Islet precursor cell (in vitro differentiated cells): ENCODE measurements around the gene ELMO1.

ENCODE experiments used
- DNase-seq: peaks from one replicate; pipeline ENCODE4 v3.0.0-alpha.2; 2018

ELMO1 gene

GRCh38 chr7:36961693-36962092, 487.0 kb downstream of the ELMO1 start:
- DNase-seq = no peak

- DNase-seq = no peak
Observed at GRCh38 chr7:36961097-36961496, 487.6 kb downstream of the ELMO1 start.

- no peak for DNase-seq
Observed at GRCh38 chr7:36960105-36960504, 488.6 kb downstream of the ELMO1 start.

- no peak for DNase-seq
Observed at GRCh38 chr7:36958111-36958733, 490.4 kb downstream of the ELMO1 start.

GRCh38 chr7:36957620-36958019, 491.0 kb downstream of the ELMO1 start:
- no peak for DNase-seq

GRCh38 chr7:36956814-36957213, 491.9 kb downstream of the ELMO1 start:
- DNase-seq = no peak

- DNase-seq = no peak
Observed at GRCh38 chr7:36955456-36956129, 493.1 kb downstream of the ELMO1 start.

- DNase-seq = no peak
Observed at GRCh38 chr7:36951257-36951697, 497.4 kb downstream of the ELMO1 start.

- DNase-seq = no peak
Observed at GRCh38 chr7:36949711-36950600, 498.7 kb downstream of the ELMO1 start.

- DNase-seq = no peak
Observed at GRCh38 chr7:36946401-36946739, 502.3 kb downstream of the ELMO1 start.

- DNase-seq = no peak
Observed at GRCh38 chr7:36945612-36946400, 502.9 kb downstream of the ELMO1 start.

GRCh38 chr7:36944838-36945237, 503.8 kb downstream of the ELMO1 start:
- no peak for DNase-seq

- no peak for DNase-seq
Observed at GRCh38 chr7:36943591-36944435, 504.9 kb downstream of the ELMO1 start.

- DNase-seq = no peak
Observed at GRCh38 chr7:36942955-36943354, 505.7 kb downstream of the ELMO1 start.

GRCh38 chr7:36942541-36942940, 506.1 kb downstream of the ELMO1 start:
- no peak for DNase-seq

- no peak for DNase-seq
Observed at GRCh38 chr7:36942025-36942424, 506.6 kb downstream of the ELMO1 start.

- no peak for DNase-seq
Observed at GRCh38 chr7:36941359-36941758, 507.3 kb downstream of the ELMO1 start.

GRCh38 chr7:36939816-36940215, 508.8 kb downstream of the ELMO1 start:
- DNase-seq = no peak

GRCh38 chr7:36937754-36938563, 510.7 kb downstream of the ELMO1 start:
- DNase-seq = no peak

GRCh38 chr7:36931892-36932291, 516.8 kb downstream of the ELMO1 start:
- no peak for DNase-seq

- no peak for DNase-seq
Observed at GRCh38 chr7:36929791-36930190, 518.9 kb downstream of the ELMO1 start.
